Measurements from ENCODE around the gene XRN2.

XRN2 gene

GRCh38 chr20:21303061-21303871 lies at the start of gene XRN2:
XRN2 (plus strand) TSS chr20:21303331; CDS start chr20:21303399, 68 bp downstream.
- DNase-seq, result peak; percentile 97

- DNase-seq, result no peak
Observed at GRCh38 chr20:21257192-21257591, 45.9 kb upstream of the XRN2 start.

DNA sequence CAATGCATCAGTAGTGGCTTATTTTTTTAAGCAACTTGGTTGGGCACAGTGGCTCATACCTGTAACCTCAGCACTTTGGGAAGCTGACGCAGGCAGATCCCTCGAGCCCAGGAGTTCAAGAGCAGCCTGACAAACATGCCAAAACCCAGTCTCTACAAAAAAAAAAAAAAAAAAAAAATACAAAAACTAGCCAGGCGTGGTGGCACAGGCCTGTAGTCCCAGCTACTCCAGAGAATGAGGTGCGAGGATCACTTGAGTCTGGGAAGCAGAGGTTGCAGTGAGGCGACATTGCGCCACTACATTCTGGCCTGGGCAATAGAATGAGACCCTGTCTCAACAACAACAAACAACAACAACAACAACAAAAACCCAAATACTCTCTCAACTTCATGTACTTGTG lies 44.7 kb upstream of the XRN2 start:
- DNase-seq, result no peak

GRCh38 chr20:21259346-21259745 lies 43.8 kb upstream of the XRN2 start:
- no peak for DNase-seq

DNA sequence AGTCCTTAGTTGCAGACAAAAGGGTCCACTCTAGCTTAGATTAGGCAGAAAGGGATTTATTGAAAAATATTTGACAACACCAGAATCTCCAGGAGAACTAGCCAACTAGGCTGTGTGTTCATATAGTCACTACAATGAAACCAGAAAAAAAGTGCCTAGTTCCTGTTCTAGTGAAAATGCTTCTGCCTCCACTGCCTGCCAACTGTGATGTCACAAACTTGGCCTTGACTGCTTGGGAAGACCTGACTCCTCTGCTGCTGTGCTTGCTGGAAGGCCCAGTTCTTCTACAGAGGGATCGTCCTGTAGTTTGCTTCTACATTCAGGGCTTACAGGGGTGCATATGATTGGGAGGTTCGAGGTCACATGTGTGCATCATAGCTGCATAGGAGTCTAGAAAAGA lies 40.3 kb upstream of the XRN2 start:
- DNase-seq, result no peak

DNA sequence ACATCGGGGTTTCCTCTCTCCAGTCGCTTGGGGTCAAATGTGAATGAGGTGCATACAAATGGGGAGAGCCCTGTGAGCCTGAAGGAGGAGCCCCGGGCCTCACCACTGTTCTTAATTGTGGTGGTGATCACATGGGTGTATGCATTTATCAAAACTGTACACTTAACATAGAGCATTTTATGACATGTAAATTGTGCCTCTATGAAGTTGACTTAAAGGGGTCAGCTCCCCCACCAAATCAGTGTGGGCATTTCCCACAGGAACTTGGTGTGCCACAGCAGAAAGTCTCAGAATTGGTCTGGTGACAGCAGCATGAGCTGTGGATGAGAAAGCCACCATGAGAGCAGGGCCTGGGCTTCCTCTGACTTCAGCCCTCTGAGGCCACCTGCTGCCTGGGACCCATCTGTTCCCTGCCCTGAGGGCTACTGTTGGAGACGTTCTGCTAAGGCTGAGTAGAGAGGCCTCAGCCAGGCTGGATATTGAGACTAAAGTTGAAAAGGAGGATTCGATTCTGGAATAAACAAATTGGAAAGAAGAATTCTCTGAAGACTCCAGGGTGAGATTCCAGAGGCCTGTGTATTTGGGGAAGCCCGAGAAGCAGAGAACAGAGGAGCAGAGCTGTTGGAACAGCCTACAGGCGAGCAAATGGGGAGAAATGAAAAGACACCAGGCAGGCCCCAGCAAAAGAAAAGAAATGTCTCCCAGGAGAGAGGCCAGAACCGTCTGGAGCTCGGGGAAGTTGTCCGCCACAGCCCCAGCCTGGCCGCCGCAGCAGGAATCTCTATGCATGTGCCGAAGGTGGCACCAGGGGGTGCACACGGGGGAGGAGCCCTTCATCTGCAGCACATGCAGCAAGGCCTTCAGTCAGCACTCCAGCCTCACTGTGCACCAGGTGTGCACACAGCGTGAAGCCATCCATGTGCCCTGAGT lies 37.6 kb upstream of the XRN2 start:
- no peak for DNase-seq

- DNase-seq, result no peak
Observed at GRCh38 chr20:21266191-21266536, 37.0 kb upstream of the XRN2 start.

- DNase-seq, result no peak
Observed at GRCh38 chr20:21269772-21270171, 33.4 kb upstream of the XRN2 start.

- no peak for DNase-seq
Observed at GRCh38 chr20:21270806-21271205, 32.3 kb upstream of the XRN2 start.

DNA sequence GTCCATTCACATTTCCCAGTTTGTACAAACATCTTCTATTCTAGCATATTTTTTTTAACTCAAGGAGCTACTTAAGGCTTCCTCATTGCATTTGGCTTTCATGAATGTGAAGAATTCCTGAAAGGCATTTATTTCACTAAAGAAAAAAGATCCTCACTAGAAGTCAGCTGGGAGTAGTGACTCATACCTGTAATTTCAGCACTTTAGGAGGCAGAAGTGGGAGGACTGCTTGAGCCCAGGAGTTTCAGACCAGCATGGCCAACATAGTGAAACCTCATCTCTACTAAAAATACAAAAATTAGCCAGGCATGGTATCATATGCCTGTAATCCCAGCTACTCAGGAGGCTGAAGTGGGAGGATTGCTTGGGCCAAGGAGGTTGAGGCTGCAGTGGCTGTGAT lies 30.9 kb upstream of the XRN2 start:
- no peak for DNase-seq

DNA sequence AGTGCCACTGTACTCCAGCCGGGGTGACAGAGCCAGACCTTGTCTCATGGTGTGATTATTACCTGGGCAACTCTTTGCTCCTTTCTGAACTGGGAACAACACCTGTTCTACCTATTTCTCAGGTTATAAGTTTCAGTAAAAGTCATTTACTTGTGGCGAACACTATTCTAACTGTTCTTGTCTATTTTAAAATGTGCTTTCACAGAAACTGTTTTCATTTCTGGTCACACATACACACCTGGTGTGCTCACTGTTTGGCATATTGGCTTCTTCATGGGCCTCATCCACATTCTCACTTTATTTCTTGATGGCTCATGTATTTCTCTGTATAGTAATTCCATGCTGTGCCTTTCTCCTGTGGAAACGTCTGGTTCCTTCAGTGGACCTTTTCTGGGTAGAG lies 30.5 kb upstream of the XRN2 start:
- DNase-seq, result no peak

DNA sequence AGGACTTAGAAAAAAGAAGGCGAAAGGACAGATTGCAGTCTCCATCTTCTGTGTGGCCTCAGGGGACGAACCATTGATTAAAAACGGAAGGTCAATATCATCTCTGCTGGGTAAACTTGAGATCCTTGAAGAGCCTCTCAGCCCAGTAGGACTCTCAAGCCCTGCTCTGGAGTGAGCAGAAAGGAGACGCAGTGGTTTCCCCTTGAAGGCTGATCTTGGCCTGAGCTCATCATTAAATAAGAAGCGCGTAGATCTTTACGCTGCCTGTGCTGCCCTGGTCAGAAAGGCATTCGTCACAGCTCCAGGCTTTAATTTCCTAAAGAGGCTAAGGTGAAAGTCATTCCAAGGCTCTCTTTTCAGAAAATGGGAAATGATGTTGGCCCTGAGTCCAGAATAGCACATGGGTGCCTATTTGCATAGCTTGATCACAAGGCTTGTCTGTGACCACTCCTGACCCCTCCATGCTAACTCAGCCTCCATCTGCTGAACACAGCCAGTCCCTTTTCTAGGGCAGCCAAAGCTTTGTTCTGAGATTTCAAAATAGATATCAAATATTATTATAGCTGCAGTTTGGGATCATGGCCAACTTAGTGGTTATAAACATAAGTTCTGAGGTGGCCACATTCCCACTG lies 29.3 kb upstream of the XRN2 start:
- no peak for DNase-seq

DNA sequence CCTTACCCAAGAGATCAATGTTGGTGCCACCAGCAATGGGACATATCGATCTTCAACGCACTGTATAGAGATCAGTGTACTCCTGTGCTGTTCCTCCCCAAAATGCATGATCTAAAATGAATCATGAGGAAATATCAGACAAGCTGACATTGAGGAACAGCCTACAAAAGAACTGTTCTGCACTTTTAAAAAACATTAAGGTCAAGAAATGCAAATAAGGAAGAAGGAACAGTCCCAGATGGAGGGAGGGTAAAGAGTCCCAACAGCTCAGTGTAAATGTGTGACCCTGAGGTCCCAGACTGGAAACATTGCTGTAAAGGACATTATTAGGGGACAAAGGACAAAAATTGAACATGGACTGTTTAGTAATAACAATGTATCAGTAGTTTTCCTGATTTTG lies 24.3 kb upstream of the XRN2 start:
- no peak for DNase-seq

- no peak for DNase-seq
Observed at GRCh38 chr20:21279706-21280521, 23.2 kb upstream of the XRN2 start.

DNA sequence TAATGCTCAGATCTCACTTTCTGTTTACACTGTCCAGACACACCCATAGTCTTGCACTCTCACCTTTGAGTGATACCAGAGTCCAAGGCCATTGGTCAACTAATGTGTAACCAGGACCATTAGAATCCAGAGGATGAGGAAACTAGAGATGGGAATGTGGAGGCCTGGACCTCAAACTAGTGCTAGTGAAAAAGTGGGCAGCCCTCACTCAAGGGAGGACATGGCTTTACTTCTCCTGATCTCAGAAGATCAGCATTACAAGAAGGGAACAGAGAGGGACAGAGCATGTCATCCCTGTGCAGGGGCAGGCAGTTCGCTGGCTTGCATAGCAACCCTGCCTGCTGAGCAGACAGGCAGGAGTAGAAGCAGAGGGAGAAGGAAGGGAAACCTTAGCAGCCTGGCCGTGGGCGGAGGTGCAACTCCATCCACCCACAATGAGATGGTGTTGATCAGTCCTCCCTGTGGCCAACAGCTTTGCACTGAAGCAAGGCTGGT lies 22.6 kb upstream of the XRN2 start:
- no peak for DNase-seq

GRCh38 chr20:21286775-21287174 lies 16.4 kb upstream of the XRN2 start:
- no peak for DNase-seq

DNA sequence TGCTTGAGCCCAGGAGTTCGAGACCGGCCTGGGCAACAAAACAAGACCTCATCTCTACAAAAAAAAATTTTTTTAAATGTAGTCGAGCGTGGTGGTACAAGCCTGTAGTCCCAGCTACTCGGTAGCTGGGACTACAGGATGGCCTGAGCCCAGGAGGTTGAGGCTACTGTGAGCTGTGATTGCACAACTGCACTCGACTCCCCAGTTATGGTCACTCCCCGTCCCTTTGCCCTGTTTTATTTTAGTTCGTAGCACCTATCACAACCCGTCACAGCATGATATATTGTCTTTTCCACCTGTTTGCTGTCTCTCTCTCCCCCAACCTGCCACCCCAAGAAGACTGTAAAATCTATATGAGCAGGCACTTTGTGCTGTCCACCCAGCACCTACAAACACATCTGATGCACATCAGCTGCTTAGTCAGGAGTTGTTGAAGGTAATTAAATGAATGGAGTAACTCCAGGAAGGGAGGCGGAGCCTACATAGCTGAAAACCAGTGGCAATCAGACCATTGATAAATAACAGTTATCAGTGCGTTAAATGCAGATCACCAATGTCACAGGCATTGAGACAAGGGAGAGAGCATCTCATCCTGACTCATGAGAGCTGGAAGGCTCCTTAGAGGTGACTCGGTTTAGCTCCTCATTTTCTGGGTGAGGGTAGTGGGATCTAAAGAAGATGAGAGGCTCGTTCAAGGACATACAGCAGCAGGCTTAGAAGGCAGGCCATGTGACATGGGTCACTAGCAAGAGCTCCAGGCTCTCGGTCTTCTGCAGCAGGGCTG lies 14.4 kb upstream of the XRN2 start:
- no peak for DNase-seq

DNA sequence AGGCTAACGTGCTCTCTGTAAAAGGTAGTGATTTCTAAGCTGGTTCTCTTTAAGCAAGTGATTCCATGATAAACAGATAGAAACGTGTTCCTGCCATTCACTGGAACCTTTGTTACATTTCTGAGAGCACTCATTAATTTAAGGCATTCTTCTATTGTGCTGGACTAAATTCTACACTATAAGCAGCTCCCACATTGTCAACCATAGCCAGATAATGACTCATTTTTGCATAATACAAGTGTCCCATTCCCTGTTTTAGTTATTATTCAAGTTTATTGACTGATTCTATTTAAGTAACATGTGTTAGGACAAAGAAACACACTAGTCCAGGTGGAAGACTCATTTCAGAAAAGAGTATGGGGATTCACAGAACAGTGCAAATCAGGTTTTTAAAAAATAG lies 13.5 kb upstream of the XRN2 start:
- DNase-seq, result no peak

- no peak for DNase-seq
Observed at GRCh38 chr20:21291026-21291425, 12.1 kb upstream of the XRN2 start.

GRCh38 chr20:21294755-21295154 lies 8.4 kb upstream of the XRN2 start:
- DNase-seq, result no peak

- DNase-seq, result no peak
Observed at GRCh38 chr20:21301940-21302663, 1.0 kb upstream of the XRN2 start.
